ENCODE results near the gene LRRC4.

The LRRC4 gene

DNA sequence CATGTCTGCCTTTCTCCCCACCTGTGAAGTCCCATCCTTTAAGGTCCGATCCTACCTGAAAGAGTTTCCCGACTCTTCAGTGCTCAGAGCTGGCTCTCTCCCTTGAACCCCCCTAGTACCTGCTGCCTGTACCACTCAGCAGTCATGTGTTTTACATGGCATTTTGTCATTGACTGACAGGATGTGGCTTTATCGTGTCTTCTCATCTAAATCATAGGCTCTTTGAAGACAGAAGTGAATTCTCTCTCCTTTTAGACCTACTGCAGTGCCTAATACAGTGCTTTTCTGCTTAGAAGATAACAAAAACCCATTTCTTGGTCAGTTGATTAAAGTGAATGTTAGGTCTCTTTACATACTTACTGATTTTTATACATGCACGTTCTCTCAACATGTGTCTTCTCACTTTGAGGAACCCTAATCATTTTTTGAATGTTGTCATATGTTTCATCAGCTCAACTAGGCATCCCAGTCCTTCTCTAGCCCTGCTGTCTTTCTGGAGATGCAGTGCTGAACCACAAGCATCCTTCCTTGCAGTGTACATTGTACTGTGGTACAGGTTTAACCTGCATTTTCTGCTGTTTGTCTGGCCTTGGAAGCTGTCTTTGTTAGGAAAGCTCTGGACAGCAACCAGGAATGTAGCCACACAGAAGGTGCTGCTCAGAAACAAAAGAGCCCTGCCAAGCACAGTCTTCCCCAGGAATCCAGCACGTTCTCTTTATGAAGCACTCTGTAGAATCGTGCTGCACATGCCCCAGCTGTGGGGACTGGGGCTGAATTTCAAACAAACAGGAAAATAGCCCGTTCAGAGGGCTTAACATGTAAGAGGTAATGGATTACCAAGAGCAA, 28.1 kb upstream of the LRRC4 start:
- DNase-seq: no peak

DNA sequence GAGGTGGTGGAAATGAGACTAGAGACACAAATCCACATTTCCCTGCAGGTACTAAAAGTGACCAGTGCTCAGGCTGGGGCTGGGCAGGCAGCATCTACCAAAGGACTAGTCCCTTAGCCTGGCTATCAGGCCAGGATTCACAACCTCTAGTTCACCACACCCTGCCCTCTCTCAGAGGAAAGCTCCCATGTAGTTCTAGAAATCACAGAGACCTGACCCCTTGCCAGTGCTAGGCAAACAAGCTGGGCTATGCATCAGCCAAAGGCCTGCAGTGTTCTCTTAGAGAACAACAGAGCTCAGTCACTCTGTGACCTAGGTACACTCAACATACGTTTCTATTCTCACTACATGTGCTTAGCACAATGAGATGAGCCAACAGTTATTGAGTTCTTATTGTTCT, 26.7 kb upstream of the LRRC4 start:
- no peak for DNase-seq

DNA sequence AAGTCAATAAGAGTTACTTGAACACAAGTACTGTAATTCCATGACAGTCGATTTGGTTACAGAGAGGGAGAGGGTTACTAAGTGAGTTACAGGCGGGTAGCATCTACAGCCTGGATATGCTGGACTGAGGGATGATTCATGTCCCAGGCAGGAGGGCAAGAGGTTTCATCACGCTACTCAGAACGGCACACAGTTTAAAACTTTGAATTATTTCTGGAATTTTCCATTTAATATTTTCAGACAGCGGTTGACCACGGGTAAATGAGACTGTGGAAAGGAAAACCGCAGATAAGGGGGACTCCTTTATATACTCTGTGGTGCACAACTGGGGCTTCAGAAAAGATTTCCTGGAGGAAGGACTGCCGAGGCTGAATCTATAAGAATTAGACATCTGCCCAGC, 25.7 kb upstream of the LRRC4 start:
- no peak for DNase-seq

DNA sequence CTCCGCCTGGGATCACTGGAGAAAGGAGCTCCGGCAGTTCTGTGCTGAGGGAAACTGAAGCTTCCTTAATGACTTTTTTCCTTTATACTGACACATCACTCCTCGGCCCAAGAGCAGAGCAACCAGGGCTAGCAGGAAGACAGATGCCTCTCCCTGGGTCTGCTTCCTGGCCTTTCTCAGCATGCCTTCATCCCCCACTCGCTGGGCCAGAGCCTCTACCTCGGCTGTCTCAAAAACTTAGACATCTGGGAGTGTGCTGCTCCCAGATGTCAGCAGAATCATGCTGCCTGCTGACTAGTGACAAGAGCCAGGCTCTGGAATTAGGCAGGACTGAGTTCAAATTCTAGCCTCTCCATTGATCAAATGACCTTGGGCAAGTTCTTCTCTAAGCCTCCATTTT, 24.4 kb upstream of the LRRC4 start:
- DNase-seq: no peak

DNA sequence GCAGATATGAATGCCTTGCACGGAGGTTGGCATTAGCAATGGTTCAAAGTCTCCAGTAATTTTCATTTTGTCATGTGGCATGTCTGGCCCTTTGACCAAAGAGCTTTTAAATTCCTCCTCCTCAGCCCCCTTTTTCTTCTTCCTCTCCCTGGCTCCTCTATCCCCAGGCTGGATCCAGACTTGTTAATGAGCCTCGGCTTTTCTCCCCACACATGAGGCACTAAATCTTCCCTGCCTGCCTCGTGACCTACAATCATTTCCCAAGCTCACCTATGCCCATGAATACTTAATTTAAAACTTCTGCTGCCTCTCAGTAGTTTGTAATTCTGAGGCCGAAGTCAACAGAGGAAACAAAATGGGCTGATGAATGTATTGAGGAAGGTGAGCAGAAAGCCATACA, 23.3 kb upstream of the LRRC4 start:
- DNase-seq: no peak

DNA sequence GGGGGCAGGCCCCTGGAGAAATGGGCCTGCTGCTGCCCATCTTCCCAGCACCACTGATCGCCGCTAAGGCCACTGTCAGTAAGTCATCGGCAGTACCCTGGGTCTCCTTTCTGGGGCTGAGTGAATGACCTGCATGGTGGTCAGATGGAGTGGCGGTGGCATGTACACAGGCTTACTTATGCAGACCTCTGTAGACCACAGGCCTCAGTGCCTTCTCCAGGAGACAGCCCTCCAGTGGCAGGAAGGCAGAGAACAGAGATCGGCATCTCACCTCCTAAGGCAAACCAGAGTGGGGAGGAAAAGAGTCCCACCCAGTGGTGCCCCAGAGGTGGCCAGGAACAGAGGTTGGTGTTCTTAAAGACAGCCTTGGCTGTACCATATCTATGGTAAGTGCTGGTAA, 22.8 kb upstream of the LRRC4 start:
- no peak for DNase-seq

DNA sequence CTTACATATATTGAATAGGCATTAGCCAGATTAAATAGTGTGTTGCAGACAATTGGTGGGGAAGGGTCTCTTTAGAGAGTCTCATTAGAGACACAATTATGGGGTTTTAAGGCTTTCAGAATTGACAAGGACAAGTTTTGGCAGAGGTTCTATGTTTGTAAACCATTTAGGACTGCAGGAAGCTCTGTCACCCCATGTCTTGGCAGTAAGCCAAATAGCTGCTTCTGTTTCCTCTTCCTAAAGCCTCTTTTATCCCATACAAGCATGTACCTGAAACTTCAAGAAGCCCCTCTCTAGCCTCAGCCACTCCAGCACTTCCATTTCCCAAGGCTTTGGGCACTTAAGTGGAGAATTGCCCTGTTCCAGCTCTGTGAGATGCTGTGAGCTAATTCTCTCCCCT, 21.8 kb upstream of the LRRC4 start:
- DNase-seq: peak in 1 of 2 experiments; percentile 13

DNA sequence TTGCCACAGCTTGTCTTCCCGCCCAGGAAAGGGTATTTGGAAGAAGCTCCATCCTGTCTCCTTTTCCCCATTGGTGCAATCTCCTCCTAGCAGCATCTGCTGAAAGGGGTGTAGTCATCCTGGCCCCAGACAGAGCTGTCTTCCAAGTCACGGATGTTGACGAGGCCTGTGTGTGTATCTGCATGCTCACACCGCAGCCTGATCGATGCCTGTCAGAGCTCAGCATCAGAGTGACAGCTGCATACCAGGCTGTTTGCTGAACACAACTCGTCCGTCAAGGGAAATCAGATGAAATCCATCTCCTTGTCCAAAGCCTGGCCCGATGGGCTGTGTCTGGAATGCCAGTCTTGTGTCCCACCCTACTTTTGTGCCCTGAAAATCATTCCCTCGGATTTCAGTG, 21.2 kb upstream of the LRRC4 start:
- DNase-seq: no peak

DNA sequence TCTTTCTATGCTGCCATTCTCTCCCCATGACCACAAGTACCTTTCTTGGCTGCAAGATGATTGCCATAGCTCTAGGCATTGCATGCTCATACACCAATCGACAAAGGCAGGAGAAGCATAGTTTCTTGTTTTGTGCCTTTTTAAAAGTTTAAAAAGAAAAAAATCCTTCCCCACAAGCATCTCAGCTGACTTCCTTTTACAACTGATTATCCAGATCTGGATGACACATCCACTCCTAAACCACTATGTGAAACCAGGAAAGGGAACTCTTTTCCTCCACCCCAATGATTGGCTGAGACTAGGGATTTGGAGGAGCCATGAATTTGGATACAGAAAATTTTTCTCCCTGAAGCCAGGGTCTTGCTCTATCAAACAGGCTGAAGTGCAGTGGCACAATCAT, 14.5 kb upstream of the LRRC4 start:
- DNase-seq: no peak

DNA sequence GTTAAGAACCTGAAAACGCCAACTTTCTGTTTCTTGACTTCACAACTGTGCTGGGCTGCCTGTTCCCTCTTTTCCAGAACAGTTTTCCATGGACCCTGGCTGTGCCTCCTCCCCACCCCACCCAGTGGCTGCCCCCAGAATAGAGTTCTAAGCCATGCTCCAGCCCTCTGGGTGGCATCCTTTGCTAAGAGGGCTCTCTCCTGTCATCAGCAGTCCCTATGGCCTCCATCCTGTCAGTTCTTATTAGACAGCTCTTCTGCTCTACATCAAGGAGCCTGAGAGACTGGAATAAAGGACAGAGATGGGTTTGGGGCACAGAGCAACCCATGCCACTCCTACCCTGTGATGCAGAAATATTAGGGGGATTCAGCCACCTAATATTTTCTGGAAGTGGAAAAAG, 13.9 kb upstream of the LRRC4 start:
- no peak for DNase-seq

DNA sequence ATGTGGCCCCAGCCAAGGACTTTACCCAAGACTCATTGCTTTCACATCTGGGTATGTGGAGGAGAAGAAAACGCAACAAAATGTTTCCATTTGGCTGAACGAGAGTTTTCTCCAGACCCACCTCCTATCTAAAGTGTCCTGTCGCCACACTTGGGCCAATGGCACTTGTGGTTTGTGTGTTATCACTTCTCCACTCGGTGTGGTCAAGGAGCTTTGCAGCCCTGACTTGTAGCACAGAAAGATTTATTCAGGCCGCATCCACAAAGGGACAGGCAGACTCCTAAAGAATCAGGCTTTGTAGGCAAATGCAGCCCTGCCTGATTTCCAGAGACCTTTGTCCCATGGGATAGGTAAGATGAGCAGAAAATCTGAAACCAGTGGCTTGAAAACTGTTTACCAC, 12.8 kb upstream of the LRRC4 start:
- no peak for DNase-seq

DNA sequence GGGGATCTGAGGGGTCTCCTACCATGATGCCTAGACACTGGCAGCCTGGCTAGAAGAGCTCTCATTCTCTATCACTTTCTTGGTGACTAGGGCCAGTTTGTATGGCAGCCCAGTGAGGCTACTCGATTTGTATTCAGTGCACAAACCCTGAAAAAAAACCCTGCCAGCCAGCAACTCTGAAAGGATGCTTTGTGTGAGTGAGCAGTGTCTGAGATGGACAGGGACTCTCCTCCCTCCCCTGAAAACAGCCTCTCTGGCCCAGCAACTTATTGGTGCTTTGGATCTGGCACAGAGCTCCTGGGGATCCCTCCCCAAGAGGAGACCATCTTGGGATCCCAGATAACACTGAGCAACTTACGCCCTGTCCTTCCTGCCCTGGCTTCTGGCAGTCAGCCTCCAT, 10.8 kb upstream of the LRRC4 start:
- DNase-seq: no peak

DNA sequence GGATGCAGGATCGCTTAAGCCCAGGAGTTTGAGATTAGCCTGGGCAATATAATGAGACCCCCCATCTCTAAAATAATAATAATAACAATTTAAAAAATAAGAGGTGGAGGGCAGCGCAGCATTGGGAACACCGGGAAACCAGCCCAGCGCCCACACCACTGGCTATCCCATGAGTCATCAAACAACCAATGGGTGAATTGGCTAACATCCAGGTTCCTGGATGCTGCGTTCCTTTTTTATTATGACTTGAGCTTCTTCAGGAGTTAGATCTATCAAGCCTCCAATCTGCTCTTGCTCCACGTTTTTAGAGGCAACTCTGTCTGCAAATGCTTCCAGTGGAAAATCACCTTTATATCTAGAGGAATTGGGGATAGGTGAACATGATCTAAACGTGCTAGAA, 10.0 kb upstream of the LRRC4 start:
- DNase-seq: no peak

DNA sequence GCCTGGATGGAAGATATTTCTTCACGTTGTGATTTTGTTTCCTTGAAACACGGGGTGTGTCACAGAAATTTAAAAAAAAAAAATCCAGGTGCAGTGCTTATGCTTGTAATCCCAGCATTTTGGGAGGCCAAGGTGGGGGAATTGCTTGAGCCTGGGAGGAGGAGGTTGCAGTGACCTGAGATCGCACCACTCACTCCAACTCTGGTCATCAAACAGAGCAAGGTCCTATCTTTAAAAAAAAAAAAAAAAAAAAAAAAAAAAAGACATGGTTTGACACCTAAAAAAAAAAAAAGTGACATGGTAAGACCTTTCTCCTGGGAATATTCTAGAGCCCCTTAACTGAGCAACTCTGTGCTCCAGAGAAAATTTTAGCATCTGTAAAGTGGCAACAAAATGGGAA, 9.0 kb upstream of the LRRC4 start:
- no peak for DNase-seq

DNA sequence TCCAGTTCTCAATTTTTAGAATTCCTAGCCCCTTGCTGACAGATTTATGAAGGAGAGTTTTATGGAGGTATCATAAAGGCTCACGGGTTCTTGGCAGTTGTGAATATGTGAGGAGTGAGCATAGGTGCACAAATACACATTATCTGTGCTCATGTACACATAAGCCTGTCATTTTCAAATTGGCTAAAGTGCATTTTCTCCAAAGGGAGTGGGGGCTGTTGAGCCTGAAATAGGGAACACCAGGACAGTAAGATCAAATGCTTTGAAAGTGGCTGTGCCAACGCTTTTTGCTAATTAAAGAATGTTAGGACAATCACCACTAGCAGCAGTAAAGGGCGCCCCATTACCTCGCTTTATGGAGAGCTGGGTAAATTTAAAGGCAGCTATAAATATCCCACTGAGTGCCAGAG, 8.3 kb upstream of the LRRC4 start:
- DNase-seq: no peak

DNA sequence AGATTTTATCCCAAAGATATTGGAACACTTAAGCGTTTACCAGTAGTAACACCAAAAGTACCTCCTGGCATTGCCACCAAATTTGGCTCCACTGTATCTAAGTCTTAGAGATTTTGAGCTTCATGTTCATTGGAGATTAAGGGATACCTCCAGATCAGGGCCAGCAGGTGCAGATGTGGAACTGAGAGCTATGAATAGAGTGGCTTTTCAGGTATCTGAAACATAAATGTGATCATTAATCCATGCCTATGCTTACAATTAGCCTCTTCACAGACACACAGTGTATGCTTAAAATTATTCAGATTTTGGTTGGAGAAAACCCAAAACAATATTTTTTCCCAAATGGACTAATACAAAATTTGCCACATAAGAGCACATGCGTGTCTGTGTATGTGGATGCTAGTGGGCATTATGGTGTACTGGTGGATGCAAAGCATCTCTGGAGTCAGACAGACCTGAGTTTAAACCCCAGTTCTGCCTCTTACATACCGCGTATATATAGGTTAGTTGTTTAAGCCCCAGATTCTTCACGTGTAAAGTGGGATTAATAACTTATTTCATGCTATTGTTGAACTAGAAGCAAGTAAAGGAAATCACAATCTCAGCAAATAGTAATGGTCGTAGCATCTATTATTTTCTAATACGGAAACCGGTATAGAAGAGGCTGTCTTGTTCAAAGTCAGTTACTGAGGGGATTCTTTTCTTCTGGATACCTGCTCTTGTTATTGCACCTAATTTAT, 6.8 kb upstream of the LRRC4 start:
- no peak for DNase-seq

DNA sequence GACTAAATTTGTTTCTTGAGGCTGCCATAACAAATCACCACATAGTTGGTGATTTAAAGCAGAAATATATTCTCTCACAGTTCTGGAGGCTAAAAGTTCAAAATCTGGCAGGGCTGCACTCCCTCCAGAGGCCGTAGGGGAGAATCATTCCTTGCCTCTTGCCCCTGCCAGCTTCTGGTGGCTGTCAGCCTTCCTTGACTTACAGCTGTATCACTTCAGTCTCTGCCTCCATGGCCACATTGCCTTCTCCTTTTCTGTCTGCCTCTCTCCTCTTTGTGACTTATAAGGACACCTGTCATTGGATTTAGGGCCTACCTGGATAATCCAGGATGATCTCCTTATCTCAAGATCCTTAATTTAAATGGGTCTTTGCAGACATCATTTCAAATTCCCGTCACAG, 5.8 kb upstream of the LRRC4 start:
- no peak for DNase-seq

DNA sequence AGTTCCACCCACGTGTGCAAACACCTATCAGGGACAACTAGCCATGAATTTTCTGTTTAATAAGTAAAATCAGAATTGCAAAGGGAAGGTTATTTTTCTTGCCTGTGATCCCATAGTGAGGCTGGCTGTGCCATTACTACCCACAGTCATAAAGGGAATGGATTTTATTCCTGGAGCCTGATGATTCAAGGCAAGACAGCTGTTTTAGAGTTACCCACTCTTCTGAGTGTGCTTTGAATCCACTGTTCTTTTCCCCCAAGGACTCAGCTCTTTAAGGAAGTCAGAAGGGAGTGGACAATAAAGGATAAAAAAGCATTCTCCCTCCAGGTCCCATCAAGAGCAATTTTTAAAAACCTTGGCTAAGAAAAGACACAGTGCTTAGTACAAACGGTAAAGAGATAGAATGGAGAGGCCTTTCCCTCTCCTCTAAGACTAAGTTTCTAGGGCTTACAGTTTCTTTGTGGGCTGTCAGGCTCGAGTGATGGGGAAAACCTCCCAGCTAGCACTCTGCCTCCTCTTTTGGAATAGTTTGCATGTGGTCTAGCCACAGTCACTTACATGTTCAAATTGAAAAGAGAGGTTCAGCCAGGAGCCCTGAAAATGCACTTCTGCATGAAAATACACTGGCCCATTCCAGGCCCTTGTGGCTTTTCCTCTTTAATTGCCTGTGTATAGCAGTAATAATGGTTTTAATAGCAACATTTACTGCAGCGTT, 5.1 kb upstream of the LRRC4 start:
- DNase-seq: no peak

DNA sequence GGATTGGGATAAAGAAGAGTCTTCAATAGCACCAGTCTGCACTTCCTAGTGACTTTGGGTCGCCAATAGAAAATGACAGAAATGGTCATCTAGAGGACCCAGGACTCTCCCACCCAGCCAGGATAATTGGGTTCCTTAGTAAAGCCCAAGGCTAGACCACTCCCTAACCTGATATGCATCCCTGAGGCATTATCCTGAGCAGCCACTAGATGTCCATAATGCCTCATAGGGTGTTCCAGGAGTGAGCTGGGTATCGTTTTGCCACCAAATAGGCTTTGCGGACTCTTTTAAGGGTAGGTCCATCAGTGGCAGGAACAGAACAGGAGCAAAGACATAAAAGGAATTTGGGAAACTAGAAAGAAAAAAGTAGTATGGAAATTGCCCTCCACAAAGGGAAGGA, 4.5 kb upstream of the LRRC4 start:
- peak in 1 of 2 experiments; percentile 50 for DNase-seq

DNA sequence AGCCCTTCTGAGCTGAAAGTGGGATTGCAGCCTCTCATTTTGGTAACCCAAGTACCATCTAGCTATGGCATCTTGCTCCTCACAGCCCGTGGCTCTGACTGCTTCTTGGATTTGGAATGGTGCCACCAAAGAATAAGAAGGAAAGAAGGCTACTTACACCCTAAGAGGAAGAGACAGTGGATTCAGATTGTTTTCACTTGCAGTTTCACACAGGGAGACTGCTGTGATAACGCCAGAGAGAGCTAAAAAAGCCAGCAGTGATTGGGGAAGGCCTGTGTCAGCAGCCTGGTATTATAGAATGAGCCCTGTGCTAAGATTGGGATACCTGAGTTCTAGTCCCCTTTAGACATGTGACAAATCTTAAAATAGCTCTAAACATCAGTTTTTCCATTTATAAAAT, 3.6 kb upstream of the LRRC4 start:
- DNase-seq: no peak

DNA sequence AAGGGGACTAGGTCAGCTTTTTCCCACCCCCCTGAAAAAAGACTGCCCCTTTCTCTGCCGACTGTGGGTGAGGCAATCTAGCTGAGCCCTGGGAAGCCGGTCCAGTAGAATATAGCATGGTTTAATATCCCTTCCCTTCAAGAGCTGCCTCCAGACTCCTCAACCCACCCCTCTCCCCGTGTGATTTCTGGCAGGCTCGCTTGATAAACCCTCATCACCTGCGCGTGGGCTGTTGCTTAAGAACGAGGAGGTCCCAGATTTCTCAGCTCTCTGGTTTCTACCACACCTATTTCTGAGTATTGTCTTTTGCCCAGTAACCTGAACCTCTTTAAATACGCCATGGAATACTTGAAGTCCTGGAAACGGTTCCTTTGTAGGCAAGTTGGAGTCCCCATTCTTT, 2.0 kb upstream of the LRRC4 start:
- DNase-seq: no peak

DNA sequence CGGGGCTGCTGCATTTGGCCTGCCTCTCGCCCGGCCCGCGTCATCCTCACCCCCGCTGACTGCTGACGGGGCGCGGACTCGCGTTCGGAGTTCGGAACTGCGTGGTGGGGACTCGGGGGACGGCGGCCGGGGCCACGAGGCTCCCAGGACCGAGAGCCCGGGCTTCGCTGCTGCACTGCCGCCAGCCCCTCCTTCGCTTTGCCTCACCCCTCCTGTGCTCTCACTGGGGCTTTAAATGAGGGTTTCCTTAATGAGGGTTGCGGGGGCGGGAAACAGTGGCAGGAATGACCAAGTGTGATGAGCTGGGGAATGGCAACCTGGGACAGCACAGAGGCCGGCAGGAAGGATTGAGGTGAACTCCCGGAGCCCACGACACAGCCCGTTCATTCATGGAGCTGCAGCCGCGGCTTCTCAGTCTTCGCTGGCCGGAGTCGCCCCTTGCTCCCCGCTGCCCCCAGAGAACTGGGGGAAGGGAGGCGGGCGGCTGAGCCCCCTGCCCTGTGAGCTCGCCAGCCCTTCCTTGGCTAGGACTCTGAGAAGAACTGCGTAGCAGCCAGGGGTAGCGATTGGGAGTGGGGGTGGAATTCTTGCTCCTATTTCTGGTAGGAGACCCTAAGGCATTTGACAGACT, 1.5 kb upstream of the LRRC4 start:
- DNase-seq: no peak

DNA sequence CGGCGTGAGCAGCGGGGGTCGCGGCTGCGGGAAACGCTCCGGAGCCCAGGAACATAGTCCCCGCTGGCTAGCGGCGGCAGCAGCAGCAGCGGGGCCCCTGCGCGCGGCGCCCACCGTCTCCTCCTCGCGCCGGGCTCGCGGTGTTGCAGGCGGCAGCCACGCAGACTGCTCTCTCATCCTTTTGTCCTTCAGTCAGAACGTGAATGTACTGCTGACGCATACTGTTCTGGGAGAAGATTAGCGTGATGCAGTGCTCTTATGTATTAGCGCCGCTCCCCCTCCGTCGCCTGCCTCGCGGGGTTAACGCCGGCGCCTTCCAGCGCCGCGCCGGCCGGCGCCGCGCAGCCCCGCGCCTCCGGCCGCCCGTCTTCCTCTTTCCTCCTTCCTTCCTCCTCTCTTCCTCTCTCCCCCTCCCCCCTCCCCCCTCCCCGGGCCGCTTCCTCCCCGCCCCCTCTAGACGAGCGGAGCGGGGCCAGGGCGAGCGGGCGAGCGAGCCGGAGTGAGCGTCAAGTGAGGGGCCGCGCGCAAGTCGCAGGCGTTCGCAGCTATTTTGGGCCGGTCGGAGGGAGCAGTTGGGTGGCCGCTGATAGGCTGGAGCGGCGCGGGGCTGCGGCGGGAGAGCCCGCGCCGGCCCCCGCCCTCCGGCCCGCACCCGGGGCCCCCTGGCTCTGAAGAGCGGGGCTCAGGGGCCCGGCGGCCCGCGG, 816 bp upstream of the LRRC4 start:
- DNase-seq: peak in 1 of 2 experiments; percentile 36

Measured in cerebellar nuclear complex (tissue), 1 donor.